RWPE1 (cell line): ENCODE measurements around the gene SEMA6A.
"Not testable (repeated sequence)": the region's sequence is repeated elsewhere in the genome, so short reads cannot be mapped to it uniquely, and the experiment has no call there.

ENCODE experiments used
- CTCF ChIA-PET: fragments of 350-600 bp; sonication (Branson Sonifier 250); formaldehyde crosslinking; extraction: SDS; loops from one replicate; lab custom pipeline; 2021; lab: Yijun Ruan, JAX
- POLR2A ChIA-PET: fragments of 400-600 bp; formaldehyde crosslinking; extraction: SDS; loops from one replicate; lab custom pipeline; 2020; ENCODE audit warnings: antibody characterized with exemption; ENCODE audit not compliant: low non-redundant PET; lab: Yijun Ruan, JAX
- DNase-seq: peaks from one replicate; pipeline ENCODE4 v3.0.0; 2012; ENCODE audit warnings: low spot score
- H3K27ac ChIP-seq: fragments of 450-650 bp; 2 replicates; pipeline ENCODE4 v1.5.1; 2017
- CTCF ChIP-seq: fragments of 450-650 bp; conservative IDR thresholded peaks from 2 replicates; pipeline ENCODE4 v1.5.1; 2017; ENCODE audit warnings: low read depth, mild to moderate bottlenecking

SEMA6A gene

GRCh38 chr5:116524051-116524904, 50.3 kb downstream of the SEMA6A start:
- no peak for DNase-seq
- H3K27ac ChIP-seq = no peak overlapping the region
- ChIA-PET CTCF (interaction anchor here (0.6 to 0.8 kb wide), 3 partner anchors 45 to 378 kb away, joined by 3 to 4 read pairs (median 3); no protein-coding TSS in a partner anchor), POLR2A (no interaction called here)
- TF ChIP-seq CTCF = no peak

GRCh38 chr5:116523182-116523581, 51.4 kb downstream of the SEMA6A start:
- H3K27ac ChIP-seq, DNase-seq, CTCF ChIA-PET, POLR2A ChIA-PET: not testable (repeated sequence)

- H3K27ac ChIP-seq = no peak overlapping the region
- ChIA-PET CTCF (interaction anchor here (0.6 kb wide), 1 partner anchor 1456 kb away, joined by 3 read pairs; no protein-coding TSS in a partner anchor), POLR2A (no interaction called here)
- TF ChIP-seq CTCF = no peak
- no peak for DNase-seq
Observed at GRCh38 chr5:116522356-116523136, 52.1 kb downstream of the SEMA6A start.

GRCh38 chr5:116521173-116521872, 53.3 kb downstream of the SEMA6A start:
- CTCF ChIA-PET = interaction anchor here (0.6 to 0.7 kb wide), 2 partner anchors 38 to 1458 kb away, joined by 3 read pairs; no protein-coding TSS in a partner anchor
- no peak overlapping the region for H3K27ac ChIP-seq
- DNase-seq = no peak
- no peak for TF ChIP-seq CTCF
- POLR2A ChIA-PET = no interaction called here

- no peak for DNase-seq
- CTCF ChIA-PET = no interaction called here
- H3K27ac ChIP-seq = no peak overlapping the region
- POLR2A ChIA-PET = no interaction called here
- no peak for TF ChIP-seq CTCF
Observed at GRCh38 chr5:116520771-116521170, 53.9 kb downstream of the SEMA6A start.

GRCh38 chr5:116518423-116518822, 56.2 kb downstream of the SEMA6A start:
- no peak for DNase-seq
- TF ChIP-seq CTCF = no peak
- ChIA-PET CTCF (no interaction called here), POLR2A (no interaction called here)
- no peak overlapping the region for H3K27ac ChIP-seq
